OCI-LY7 (cell line): ENCODE results near the gene GFRA3.

ENCODE experiments used
- CTCF ChIP-seq: fragments of 200-600 bp; sonication (generic); conservative IDR thresholded peaks from 2 replicates; pipeline ENCODE4 v1.5.1; 2014; ENCODE audit warnings: mild to moderate bottlenecking, antibody characterized with exemption, low read length, moderate library complexity, mixed read lengths
- EZH2phosphoT487 ChIP-seq: fragments of 200-600 bp; sonication (generic); IDR thresholded peaks from 2 replicates; pipeline ENCODE4 v1.6.1; 2018; ENCODE audit warnings: low read depth, borderline replicate concordance, mild to moderate bottlenecking, mixed run types, antibody characterized with exemption, low read length, moderate library complexity, mixed read lengths

DNA sequence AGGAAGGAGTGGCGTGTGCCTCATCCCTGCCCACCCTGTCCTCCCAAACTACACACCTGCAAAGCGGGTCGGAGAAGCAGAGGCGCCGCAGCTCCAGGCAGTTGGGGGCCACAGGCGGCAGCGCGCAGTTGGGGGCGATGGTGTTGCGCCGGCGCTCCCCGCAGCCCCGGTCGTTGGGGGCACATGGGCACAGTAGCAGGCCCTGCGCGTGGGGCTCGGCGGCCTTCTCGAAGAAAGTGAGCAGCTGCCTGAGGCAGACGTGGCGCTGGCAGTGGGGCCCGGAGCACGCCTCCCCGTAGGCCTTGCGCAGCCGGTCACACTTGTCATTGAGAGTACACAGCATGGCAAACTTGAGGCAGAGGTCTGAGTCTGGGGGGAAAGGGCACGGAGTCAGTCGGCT is 16.8 kb downstream of the GFRA3 start:
- TF ChIP-seq CTCF (no peak), EZH2phosphoT487 (no peak)
